ENCODE results near the gene PPP1R3F.

The PPP1R3F gene

GRCh38 chrX:49249071-49249470 is 20.5 kb upstream of the PPP1R3F start:
- no peak for DNase-seq (ENCODE audit: low spot score)

GRCh38 chrX:49249616-49250015 is 20.0 kb upstream of the PPP1R3F start:
- DNase-seq (ENCODE audit: low spot score): no peak

- no peak for DNase-seq (ENCODE audit: low spot score)
These were observed 19.5 kb upstream of the PPP1R3F start for GRCh38 chrX:49250066-49250465.

GRCh38 chrX:49250578-49250977 is 19.0 kb upstream of the PPP1R3F start:
- no peak for DNase-seq (ENCODE audit: low spot score)

GRCh38 chrX:49251325-49251724 is 18.3 kb upstream of the PPP1R3F start:
- DNase-seq (ENCODE audit: low spot score): no peak

GRCh38 chrX:49254639-49255038 is 15.0 kb upstream of the PPP1R3F start:
- no peak for DNase-seq (ENCODE audit: low spot score)

GRCh38 chrX:49256268-49256995 is 13.2 kb upstream of the PPP1R3F start:
- DNase-seq (ENCODE audit: low spot score): no peak

- no peak for DNase-seq (ENCODE audit: low spot score)
These were observed 12.4 kb upstream of the PPP1R3F start for GRCh38 chrX:49257074-49257790.

GRCh38 chrX:49257846-49258748 is 11.5 kb upstream of the PPP1R3F start:
- DNase-seq (ENCODE audit: low spot score): no peak

GRCh38 chrX:49258749-49259124 is 10.9 kb upstream of the PPP1R3F start:
- no peak for DNase-seq (ENCODE audit: low spot score)

GRCh38 chrX:49260221-49260985 is 9.2 kb upstream of the PPP1R3F start:
- no peak for DNase-seq (ENCODE audit: low spot score)

GRCh38 chrX:49262603-49263002 is 7.0 kb upstream of the PPP1R3F start:
- no peak for DNase-seq (ENCODE audit: low spot score)

GRCh38 chrX:49263631-49264030 is 6.0 kb upstream of the PPP1R3F start:
- DNase-seq (ENCODE audit: low spot score): no peak

GRCh38 chrX:49264460-49264859 is 5.1 kb upstream of the PPP1R3F start, which contains the start of gene FOXP3:
TSS of gene FOXP3 (minus strand) at chrX:49264710. CDS start at chrX:49258505, 6,205 bp downstream.
- DNase-seq (ENCODE audit: low spot score): no peak

- DNase-seq (ENCODE audit: low spot score): no peak
These were observed 2.8 kb upstream of the PPP1R3F start for GRCh38 chrX:49266523-49267445.

GRCh38 chrX:49268702-49269009 is 937 bp upstream of the PPP1R3F start:
- no peak for DNase-seq (ENCODE audit: low spot score)

- peak; percentile 93 for DNase-seq (ENCODE audit: low spot score)
These were observed 405 bp upstream of the PPP1R3F start for GRCh38 chrX:49269010-49269766.

- DNase-seq (ENCODE audit: low spot score): no peak
These were observed 792 bp downstream of the PPP1R3F start for GRCh38 chrX:49270249-49270921.

GRCh38 chrX:49271341-49271740 is 1.7 kb downstream of the PPP1R3F start:
- no peak for DNase-seq (ENCODE audit: low spot score)

GRCh38 chrX:49272421-49272820 is 2.8 kb downstream of the PPP1R3F start:
- DNase-seq (ENCODE audit: low spot score): no peak

Data from AG20443 (cell line).